Measurements from ENCODE around the gene GCNA.
"Not testable (repeated sequence)": the region's sequence is repeated elsewhere in the genome, so short reads cannot be mapped to it uniquely, and the experiment has no call there.

DNA sequence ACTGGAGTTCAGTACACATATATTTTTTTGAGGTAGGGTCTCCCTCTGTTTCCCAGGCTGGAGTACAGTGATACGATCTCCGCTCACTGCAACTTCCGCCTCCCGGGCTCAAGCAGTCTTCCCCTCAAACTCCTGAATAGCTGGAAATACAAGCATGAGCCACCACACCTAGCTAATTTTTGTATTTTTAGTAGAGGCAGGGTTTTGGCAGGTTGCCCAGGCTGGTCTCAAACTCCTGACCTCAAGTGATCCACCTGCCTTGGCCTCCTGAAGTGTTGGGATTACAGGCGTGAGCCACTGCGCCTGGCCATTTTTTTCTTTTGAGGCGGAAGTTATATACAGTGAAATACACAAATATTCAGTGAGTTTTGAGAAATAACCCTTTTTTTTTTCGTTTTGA is 6.8 kb upstream of the GCNA start:
- TF ChIP-seq EZH2 (IDR thresholded peaks at IDR 0.05); FOXP2 (optimal IDR thresholded peaks at IDR 0.05; ENCODE audit: control extremely low read depth, extremely low read length, insufficient read depth): not testable (repeated sequence)
